HG02970 (cell line): ENCODE results near the gene CCDC3.
"Not testable (repeated sequence)": the region's sequence is repeated elsewhere in the genome, so short reads cannot be mapped to it uniquely, and the experiment has no call there.

Experiments
- ATAC-seq: cut with Tn5 transposase; IDR thresholded peaks from one replicate; pipeline ENCODE4 v1.9.1; 2021; ENCODE audit warnings: mild to moderate bottlenecking, moderate library complexity, moderate number of reproducible peaks; ENCODE audit not compliant: unreplicated experiment, low FRiP score

CCDC3 gene

DNA sequence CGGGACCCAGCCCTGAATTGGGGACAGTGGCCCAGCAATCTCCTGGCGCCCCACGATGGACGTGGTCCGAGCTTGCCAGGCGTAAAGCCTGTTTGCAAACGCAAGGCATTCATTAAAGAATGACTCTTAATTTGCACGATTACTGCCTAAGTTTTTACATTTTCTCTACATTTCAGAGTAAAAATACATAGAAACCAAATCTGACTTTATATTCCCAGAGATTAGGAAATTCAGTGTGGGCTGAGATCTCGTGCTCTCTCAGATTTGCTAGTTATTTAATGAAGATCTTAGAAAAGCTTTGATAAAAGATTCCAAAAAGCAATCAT is 337 bp upstream of the CCDC3 start:
- no peak for ATAC-seq

- no peak for ATAC-seq
Measured at GRCh38 chr10:13000431-13000830, 1.1 kb downstream of the CCDC3 start.

GRCh38 chr10:12999849-13000248 is 1.7 kb downstream of the CCDC3 start:
- ATAC-seq: no peak

GRCh38 chr10:12995425-12995861 is 6.1 kb downstream of the CCDC3 start:
- no peak for ATAC-seq

DNA sequence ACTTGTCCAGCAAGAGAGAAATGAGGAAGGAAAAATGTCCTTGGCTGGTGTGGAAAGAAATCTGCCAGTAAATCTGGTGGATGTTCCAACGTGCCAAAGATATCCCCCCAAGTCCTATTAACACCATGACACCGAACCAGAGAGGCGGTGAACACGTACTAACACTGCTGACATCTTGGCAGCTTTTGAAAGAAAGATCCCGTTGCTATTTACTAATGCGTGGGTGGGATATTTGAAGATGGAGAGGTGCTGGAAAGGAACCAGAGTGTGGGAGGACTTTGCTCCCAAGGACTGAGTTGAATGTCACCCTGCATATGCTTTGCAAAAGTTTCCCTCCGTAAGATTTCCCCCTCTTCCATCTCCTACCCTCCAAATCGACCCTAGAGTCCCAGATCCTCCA is 7.9 kb downstream of the CCDC3 start:
- ATAC-seq: no peak

DNA sequence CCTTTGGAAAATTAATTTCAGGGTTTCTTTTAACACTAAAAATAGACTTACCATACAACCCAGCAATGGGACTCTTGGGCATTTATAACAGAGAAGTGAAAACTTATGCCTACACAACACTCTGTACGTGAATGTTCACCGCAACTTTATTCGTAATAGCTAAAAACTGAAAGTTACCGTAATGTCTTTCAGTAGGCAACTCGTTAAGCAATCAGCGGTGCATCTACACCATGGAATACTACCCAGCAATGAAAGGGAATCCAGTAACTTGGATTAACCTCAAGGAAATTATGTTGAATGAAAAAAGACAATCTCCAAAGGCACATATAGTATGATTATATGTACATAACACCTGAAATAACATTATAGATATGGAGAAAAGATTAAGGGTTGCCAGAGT is 16.2 kb downstream of the CCDC3 start:
- no peak for ATAC-seq

DNA sequence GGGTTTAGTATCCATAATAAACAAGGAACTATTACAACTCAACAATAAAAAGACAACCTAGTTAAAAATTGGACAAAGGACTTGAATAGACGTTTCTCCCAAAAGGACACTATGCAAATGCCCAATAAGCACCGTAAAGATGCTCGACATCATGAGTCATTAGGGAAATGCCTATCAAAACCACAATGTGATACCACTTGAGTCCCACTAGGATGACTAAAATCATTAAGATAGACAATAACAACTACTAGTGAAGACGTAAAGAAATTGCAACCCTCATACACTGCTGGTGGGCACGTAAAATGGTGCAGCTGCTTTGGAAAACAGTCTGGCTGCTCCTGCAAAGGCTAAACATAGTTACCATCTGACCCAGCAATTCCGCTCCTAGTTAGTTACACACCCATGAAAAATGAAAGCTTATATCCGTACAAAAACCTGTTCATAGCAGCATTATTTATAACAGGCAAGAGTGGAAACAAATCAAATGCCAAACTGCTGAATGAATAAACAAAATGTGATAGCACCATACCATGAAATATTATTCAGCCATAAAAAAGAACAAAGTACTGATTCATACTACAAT is 17.3 kb downstream of the CCDC3 start:
- ATAC-seq: no peak

DNA sequence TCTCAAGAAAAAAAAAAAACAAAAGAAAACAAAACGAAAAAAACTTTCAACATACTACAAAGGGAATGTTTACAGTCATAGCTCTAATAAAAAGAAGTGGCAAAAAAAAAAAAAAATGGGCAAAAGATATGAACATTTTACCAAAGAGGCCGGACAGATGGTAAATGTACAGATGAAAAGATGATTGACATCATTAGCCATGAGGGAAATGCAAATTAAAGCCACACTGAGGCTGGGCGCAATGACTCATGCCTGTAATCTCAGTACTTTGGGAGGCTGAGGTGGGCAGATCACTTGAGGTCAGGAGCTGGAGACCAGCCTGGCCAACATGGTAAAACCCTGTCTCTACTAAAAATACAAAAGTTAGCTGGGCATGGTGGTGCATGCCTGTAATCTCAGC is 17.9 kb downstream of the CCDC3 start:
- ATAC-seq: not testable (repeated sequence)

DNA sequence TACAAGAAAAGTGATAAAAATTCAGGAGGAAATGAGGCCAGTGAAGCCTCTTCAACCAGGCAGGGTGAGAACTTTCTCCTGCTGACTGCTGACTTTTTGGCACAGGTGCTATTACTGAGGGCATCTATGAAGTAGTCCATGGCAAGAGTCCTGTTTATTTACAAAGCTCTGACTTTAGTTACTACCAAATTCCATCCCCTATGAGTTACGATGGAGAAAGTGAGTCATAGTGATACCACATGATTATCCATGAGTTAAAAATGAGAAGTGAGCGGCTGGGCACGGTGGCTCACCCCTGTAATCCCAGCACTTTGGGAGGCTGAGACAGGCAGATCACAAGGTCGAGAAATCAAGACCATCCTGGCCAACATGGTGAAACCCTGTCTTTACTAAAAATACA is 19.9 kb downstream of the CCDC3 start:
- ATAC-seq: no peak

DNA sequence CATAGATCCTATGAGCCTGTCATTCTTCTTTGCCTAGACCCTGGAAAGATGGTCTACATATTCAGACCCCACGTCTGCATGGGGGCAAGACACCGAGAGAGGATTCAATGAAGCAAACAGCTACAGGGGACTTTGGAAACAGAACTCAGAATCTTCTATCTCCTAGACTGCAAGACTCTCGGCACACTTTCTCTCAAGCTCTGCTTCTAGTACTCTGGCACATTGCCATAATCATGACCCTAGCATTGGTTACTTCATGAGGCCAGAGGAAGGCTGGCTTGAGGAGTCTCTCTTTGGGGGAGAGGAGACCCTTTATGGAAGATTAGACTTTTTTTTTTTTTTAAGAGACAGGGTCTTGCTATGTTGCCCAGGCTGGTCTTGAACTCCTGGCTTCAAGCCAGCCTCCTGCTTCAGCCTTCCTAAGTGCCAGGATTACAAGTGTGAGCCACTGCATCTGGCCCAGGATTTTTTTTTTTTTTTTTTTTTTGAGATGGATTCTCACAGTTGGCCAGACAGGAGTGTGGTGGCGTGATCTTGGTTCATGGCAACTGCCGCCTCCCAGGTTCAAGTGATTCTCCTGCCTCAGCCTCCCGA is 20.7 kb downstream of the CCDC3 start:
- no peak for ATAC-seq

DNA sequence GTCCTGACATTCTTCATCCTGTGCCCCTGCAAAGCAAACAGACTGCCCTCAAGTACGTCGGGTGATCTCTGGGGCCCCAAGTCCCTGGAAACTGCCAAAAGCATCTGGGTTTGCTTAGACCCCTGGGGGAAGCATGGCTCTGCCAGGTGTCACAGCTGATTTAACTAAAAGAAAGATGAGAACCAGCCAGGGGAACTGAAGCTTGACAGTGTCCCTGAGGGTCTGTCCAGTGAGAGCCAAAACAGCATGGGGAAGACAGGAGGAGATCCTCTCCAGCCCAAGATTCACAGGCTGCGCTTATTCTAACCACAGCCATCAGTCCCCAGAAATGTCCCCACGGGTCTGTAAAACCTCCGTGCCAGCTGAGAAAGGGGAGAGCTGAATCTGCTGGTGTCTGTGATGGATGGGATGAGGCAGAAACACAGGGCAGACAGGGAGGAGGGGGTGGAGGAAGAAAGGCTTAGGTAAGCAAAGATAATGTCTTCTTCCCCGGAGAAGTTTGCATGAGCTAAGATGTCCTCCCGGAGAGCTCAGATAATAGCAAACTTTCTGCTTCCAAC is 21.3 kb downstream of the CCDC3 start:
- ATAC-seq: no peak

DNA sequence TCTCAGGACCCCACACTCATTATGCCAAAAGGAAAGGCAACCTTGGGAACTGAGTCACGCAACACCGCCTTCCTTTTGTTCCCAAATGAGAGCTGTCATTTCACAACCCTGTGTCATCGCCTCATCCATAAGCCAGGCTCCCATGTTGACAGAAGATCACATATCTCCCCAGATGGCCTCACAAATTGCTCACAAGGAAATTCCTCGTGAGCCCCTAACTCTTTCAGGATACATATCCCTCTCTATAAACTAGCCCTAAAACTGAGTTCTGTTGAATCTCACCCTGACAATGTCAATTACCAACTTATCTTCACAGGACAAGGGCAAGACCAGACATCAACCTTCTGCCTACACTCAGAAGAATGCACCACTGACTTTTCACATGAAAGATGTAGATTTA is 22.6 kb downstream of the CCDC3 start:
- no peak for ATAC-seq

DNA sequence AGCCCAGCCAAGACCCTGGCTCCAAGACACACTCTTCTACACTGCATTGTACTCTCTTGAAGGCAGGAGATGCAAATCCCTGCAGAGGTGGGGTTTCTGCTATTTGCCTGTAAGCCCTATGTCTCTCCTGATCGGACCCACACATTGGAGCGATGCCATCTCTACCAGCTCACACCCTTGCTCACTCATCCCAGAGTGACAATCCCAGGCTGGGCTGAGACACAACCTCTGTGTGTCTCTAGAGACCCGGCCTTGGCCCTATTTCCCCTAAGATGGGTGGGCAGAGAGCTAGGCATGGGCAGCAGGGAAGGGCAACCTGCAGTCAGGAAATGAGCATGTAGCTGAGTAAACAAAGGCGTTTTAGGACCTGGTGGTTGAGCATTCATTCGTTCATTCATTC is 25.6 kb downstream of the CCDC3 start:
- ATAC-seq: no peak

- no peak for ATAC-seq
Measured at GRCh38 chr10:12975266-12975665, 26.2 kb downstream of the CCDC3 start.

GRCh38 chr10:12974491-12975199 is 26.9 kb downstream of the CCDC3 start:
- no peak for ATAC-seq

DNA sequence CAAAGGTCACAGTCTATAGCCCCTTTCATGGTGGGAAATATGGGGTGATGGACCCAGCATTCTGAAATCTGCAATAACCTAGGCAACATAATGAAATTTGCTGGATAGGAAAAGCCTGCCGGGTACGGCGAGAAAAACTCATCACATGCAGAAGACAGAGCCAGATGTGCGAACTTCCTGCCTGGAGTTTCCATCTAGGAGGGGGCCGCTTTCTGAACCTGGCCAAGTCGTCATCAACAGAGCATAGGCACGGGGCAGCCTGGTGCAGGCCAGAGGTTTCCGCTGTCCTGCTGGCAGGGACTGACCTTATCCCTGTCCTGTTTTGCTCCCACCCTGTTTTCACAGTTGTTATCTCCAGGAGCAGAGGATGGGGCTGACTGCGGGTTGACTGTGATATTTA is 27.4 kb downstream of the CCDC3 start:
- no peak for ATAC-seq

DNA sequence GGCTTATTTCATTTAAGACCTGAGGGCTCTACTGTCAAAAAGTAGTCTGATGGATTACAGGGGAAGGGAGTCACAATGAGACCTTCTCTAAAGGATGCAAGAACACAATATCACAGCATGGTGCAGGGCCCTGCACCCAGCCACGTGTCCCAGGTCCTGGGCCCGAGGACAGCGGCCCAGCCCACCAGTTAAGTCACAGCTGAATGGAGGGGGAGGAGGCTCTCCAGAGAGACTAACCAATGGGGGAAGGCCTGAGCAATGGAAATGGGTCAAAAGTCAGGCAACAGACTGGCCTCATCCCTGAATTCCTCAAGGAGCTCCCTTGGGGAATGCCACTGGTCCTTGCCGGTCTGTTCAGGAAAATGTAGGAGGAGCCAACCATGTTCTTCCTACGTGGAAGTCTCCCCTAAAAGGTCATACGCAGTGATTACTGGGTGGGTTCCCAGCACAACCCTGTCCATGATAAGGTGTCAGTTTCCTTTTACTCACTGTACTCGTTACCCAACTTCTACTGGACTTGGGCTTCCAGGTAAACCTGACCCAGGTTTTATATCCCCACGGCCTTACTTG is 28.3 kb downstream of the CCDC3 start:
- no peak for ATAC-seq

DNA sequence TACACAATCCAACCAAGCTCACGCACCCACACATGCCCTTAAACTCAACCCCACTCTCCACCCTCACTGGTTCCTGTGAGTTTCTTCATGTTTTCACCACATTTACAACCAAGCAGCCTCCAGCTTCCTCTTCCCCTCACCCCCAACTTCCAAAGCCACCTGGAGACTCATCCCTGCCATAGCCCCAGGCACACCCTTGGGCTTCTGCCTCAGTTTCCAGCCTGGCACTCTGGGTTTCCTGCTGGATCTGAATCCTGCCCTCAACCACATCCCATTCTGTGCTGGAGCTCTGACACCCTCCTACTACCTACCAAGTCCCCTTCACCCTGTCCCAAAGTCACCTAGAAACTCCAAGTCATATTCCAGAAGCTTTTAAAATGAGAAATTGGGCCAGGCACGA is 29.4 kb downstream of the CCDC3 start:
- ATAC-seq: no peak

GRCh38 chr10:12971001-12971788 is 30.3 kb downstream of the CCDC3 start:
- ATAC-seq: no peak

GRCh38 chr10:12969951-12970350 is 31.6 kb downstream of the CCDC3 start:
- ATAC-seq: no peak

- no peak for ATAC-seq
Measured at GRCh38 chr10:12966067-12966466, 35.4 kb downstream of the CCDC3 start.
